ENCODE results near the gene PCYT1A.

DNA sequence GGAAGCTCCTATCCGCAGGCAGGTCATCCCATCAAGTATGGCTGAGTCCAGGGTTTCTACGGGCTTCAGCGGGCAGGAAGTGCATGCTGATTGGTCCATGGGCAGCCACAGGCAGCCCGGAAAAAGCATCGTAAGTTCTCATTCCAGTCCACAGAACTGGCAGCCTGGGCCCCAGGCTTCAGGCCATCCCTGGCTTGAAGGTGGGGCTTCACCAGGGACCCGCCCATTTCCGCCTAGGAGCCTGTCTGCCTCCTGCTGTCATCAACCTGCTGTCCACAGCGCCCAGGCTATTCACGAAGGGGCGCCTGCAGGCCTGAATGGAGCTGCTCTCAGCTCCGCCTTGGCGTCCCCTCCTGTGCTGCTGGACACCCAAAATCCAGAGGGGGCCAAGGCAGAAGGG is 13.9 kb downstream of the PCYT1A start:
- TF ChIP-seq CTCF (IDR thresholded peaks at IDR 0.05 in 4 of 5, conservative IDR thresholded peaks at IDR 0.05 in 1 of 5) (no peak), POLR2A (IDR thresholded peaks at IDR 0.05) (no peak)
